ENCODE measurements around the gene SGO2.

Gene SGO2

GRCh38 chr2:200502196-200502595 is 23.8 kb upstream of the SGO2 start:
- FAIRE-seq (no peak), DNase-seq (ENCODE audit: insufficient read length, low spot score) (no peak)
- no peak for TF ChIP-seq CTCF (IDR thresholded peaks at IDR 0.05; ENCODE audit: insufficient read depth, missing control alignments)

- FAIRE-seq = no peak
- no peak for TF ChIP-seq CTCF (IDR thresholded peaks at IDR 0.05; ENCODE audit: insufficient read depth, missing control alignments)
Observed at GRCh38 chr2:200506679-200507078, 19.3 kb upstream of the SGO2 start.

GRCh38 chr2:200507179-200507578 is 18.8 kb upstream of the SGO2 start:
- DNase-seq (ENCODE audit: insufficient read length, low spot score) (no peak), FAIRE-seq (no peak)
- no peak for TF ChIP-seq CTCF (IDR thresholded peaks at IDR 0.05; ENCODE audit: insufficient read depth, missing control alignments)

More at GRCh38 chr2:200506679-200507078, 19.3 kb upstream of the SGO2 start:
- no peak for DNase-seq (ENCODE audit: insufficient read length, low spot score)

- DNase-seq (ENCODE audit: insufficient read length, low spot score) (no peak), FAIRE-seq (no peak)
- no peak for TF ChIP-seq CTCF (IDR thresholded peaks at IDR 0.05; ENCODE audit: insufficient read depth, missing control alignments)
Observed at GRCh38 chr2:200509235-200509611, 16.8 kb upstream of the SGO2 start.

GRCh38 chr2:200509612-200510433 is 16.2 kb upstream of the SGO2 start, which contains the start of gene KCTD18:
TSS of gene KCTD18 (minus strand) at chr2:200510068. CDS start at chr2:200507016, 3,052 bp downstream.
- FAIRE-seq (no peak), DNase-seq (ENCODE audit: insufficient read length, low spot score) (peak; percentile 92)

GRCh38 chr2:200515155-200515554 is 10.9 kb upstream of the SGO2 start:
- TF ChIP-seq CTCF (IDR thresholded peaks at IDR 0.05; ENCODE audit: insufficient read depth, missing control alignments) = no peak
- FAIRE-seq (no peak), DNase-seq (ENCODE audit: insufficient read length, low spot score) (no peak)

More at GRCh38 chr2:200509612-200510433, 16.2 kb upstream of the SGO2 start, which contains the start of gene KCTD18:
- peak; percentile 67 for TF ChIP-seq CTCF (IDR thresholded peaks at IDR 0.05; ENCODE audit: insufficient read depth, missing control alignments)

- TF ChIP-seq CTCF (IDR thresholded peaks at IDR 0.05; ENCODE audit: insufficient read depth, missing control alignments) = no peak
- FAIRE-seq (no peak), DNase-seq (ENCODE audit: insufficient read length, low spot score) (no peak)
Observed at GRCh38 chr2:200523158-200523557, 2.8 kb upstream of the SGO2 start.
